Activated T-helper 1 cell treated with Interleukin-2 at 50 U/mL for 16 hours (primary cell): Measurements from ENCODE around the gene C2orf81.
"Not testable (repeated sequence)": the region's sequence is repeated elsewhere in the genome, so short reads cannot be mapped to it uniquely, and the experiment has no call there.

Experiments
- DNase-seq: peaks from one replicate; pipeline ENCODE4 v3.0.0-alpha.2; 2020; ENCODE audit warnings: low read depth

Gene C2orf81

GRCh38 chr2:74421221-74421870 lies at the start of gene C2orf81, which contains the start of gene WDR54:
Gene C2orf81, minus strand, starts transcription at chr2:74421619. Its CDS starts 59 bp downstream, at chr2:74421560.
Gene WDR54, plus strand, starts transcription at chr2:74421730. Its CDS starts 424 bp downstream, at chr2:74422154.
- peak; percentile 94 for DNase-seq

- DNase-seq: not testable (repeated sequence)
Measured at GRCh38 chr2:74470742-74471141, 49.3 kb upstream of the C2orf81 start.

DNA sequence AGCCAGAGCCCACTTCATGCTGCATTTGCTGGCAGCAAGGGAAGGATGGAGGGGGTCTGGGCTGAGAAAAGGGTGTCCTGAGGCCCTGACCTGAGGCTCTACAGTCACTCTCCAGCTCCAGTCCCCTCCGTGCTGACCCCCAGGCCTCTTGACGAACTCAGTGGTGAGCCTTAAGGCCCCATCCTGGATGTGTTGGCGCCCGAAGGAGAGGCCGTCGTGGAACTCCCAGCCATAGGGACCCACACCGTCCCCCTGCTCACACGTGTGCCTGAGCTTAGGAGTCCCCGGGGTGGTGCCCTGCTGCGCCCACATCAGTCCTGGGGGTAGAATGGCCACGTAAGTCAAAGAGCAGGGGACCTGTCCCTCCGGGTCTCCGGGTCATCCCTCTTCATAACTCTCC lies 43.0 kb upstream of the C2orf81 start:
- no peak for DNase-seq

GRCh38 chr2:74462786-74463105 lies 41.3 kb upstream of the C2orf81 start:
- DNase-seq: no peak

GRCh38 chr2:74462054-74462785 lies 40.8 kb upstream of the C2orf81 start:
- DNase-seq: no peak

DNA sequence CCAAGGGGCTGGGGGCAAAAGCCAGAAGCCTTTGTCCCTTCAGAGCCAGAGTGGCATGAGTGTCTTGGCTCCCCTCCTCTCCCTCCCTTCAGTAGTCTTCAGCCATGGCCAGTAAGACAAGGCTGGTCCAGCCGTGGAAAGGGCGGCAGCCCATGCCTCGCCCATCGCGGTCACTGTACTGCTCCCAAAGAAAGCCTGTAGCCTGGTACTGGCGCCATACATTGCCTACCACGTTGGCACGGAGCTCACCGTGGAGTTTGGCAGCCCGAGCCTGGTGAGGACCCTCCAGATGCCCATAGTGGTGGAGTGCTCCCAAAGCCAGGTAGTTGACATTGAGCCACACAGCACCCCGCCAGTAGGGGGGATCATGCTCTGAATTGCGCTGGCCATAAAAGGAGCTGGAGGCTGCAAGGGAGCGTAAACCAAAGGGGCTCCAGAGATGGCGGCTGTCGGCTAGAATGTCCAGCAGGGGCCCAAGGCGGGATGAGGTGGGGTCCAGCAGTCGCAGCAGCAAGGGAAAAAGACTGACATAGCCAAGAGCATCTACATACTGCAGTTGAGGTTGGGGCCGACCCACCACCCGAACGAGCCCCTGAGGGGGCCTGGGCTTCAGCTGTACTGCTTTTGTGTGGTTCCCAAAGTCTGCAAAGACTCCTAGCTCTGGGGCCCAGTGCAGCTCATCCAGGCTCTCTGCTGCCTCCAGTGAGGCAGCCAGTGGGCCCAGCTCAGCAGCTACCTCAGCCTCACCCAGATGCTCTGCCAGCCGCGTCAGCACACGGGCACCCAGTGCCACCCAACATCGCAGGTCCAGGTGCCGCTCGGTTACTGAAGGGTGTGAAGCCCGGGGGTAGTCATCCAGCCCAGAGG lies 40.0 kb upstream of the C2orf81 start:
- no peak for DNase-seq

GRCh38 chr2:74460187-74460586 lies 38.8 kb upstream of the C2orf81 start:
- not testable (repeated sequence) for DNase-seq

- not testable (repeated sequence) for DNase-seq
Measured at GRCh38 chr2:74459503-74460118, 38.2 kb upstream of the C2orf81 start.

- no peak for DNase-seq
Measured at GRCh38 chr2:74458938-74459363, 37.5 kb upstream of the C2orf81 start.

DNA sequence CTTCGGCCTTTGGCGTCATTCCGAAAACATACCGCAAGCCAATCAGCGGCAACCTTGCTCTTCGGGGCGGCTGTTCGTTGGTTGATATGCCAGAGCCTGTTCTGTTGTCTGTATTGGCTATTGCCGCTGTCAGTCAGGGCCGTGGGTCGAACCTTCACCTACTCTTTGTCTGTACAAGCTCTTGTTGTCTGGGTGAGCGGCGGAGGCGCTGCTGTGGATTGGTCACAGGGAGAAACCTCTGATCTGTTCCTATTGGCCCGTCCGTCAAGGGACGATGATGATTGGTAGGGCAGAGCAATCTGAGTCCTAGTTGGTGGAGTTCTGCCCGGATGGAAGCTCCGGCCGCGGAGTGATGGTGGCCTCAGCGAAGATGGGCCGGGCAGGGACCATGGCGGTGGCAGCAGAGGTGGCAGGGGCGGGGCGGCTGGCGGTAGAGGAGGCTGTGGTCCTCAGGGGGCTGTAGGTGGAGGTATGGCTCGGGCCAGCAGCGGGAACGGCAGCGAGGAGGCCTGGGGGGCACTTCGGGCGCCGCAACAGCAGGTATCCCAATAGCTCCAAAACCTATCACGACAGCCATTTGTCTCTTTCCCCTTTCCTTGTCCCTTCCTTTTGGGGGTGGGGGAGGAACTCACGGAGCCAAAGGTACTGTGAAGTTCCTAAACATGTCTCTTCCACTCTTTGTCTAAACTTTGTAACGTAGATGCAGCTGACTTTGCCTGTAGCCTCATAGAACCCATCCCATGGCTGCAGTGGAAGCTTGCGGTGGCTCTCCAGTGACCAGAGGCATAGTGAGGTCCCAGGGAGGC lies 36.9 kb upstream of the C2orf81 start, which contains the start of gene WBP1:
WBP1 (plus strand) TSS at position 307 of the 806 bp plus-strand sequence; CDS start at position 472, 165 bp downstream.
- DNase-seq: peak; percentile 97

GRCh38 chr2:74457549-74458131 lies 36.2 kb upstream of the C2orf81 start:
- DNase-seq: peak; percentile 70

GRCh38 chr2:74457129-74457548 lies 35.7 kb upstream of the C2orf81 start:
- DNase-seq: no peak

DNA sequence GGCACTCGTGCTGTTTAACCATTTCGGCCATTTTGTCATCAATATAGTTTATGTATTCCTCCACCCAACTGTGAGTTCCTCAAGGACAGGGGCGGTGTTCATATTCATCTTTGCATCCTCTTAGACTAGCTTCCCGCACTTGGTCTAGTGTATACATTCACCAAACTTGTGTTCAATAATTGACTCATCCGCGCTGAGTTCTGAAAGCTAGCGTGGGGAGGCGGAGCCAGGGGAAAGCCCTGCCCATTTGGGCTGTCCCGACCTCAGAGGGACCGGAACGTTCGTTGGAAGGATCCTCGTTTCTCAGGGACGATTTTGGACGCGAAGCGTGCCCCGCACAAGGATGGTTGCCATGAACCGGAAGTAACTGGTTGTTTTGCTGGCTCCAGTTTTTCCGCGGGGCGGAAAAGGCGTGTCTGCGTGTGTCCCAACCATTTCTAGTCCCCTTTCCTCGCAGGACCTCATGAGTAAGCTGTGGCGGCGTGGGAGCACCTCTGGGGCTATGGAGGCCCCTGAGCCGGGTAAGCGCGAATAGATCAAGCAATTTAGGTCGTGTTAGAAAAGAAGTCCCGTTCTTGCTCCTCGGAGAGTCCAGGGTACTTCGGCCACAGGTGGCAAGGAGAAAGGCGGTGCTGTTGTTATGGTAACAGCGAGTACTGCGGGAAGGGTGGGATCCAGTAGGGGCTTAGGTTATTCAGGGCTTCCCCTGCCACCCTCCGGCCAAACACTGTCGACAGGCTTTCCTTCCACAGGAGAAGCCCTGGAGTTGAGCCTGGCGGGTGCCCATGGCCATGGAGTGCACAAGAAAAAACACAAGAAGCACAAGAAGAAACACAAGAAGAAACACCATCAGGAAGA lies 33.5 kb upstream of the C2orf81 start, which contains the start of gene INO80B:
INO80B (plus strand) TSS at position 434 of the 858 bp plus-strand sequence; CDS start at position 464, 30 bp downstream.
- peak; percentile 94 for DNase-seq

- DNase-seq: no peak
Measured at GRCh38 chr2:74450570-74451190, 29.3 kb upstream of the C2orf81 start.

DNA sequence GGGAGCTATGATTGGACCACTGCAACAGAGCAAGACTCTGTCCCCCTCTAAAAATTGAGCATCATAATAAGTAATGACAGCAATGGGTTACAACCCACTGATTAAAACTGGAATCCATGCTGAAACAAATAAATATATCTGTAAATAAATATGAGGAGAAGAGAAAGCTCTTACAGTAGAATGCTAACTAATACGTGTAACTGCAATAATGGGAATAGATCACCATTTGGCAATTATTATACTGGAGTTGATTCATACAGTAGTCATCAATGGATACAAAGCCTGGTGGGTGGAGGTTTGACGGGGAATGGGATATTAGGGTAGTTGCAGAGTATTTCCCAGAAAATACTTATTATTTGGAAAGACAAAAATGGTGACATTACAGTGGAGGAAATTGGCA lies 27.4 kb upstream of the C2orf81 start:
- DNase-seq: no peak

- no peak for DNase-seq
Measured at GRCh38 chr2:74447230-74447999, 26.0 kb upstream of the C2orf81 start.

DNA sequence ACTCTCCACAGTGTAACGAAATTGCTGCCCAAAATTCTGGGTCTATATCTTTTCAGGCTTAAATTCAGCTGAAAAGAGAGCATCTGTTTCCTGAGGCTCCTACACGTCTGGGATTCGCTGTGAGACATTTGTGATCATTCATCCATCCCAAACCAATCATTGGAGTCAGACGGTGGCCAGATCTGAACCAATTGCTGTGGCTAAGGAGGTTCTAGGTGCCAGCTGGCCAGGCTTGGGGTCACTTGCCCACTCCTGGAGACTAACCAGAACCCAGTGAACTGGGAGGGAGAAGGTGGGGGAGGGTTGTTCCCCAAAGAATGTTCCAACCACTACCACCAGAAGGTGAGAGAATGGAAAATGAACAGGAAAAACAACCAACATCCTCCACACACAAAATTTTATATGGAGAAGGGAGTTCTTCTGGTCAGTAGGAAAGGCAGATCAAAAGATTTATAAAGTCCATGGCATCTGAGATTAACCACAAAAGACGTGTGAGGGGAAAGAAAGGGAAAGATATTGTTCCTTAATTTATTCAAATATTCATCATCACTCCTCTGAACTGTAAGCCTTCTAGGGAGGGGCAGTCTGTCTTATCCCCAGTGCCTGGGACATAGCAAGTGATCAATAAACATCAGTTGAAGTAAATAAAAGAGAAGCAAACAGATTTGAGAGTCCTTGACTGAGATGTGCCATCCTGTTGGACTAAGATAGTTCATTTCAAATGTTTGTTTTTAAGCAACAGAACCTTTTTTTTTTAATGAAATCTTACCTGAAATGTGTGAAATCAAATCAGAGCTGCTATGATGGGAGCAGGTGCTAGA lies 23.3 kb upstream of the C2orf81 start:
- DNase-seq: no peak
